Stimulated activated CD4-positive, alpha-beta T cell treated with anti-CD3 and anti-CD28 coated beads, Interleukin-15, amount 100 ng/mL, for 1 hour (primary cell): ENCODE results near the gene BCL2.

Source experiments
- DNase-seq, 2 donors: peaks; one replicate each; pipeline ENCODE4 v3.0.0-alpha.2; 2020; ENCODE audit warnings: low read depth in 1 of 2, low spot score in 1 of 2

BCL2 gene

DNA sequence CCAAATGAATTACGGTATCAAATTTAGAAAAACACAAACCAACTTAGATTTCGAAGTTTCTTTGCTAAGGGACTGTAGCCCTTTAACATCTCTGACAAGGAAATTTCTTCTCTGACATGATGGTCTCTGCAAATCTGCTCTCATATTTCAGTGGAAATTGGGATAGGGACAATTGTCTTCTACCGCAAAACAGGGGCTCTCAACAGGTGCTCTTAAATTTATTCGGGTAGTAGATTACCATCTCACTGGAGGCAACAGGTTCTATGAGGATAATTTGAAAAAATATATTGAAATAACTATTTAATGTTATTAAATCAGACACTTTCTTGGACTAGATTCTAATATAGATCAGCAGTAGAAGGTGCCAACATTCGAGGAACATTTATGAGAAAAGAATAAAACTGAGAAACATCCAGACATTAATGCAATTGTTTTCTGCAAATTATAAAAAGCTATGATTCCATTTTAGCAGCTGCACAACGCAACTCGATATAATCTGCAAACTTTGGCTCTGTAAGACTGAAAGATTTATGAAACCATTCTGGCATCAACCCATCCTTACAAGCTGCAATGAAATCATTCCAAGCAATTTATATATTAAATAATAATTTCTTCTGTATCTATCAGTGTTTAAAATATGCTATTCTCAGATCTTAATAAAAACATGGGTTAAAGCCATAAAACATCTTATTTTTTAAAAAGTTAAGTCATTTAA, 10.0 kb upstream of the BCL2 start:
- DNase-seq = no peak

DNA sequence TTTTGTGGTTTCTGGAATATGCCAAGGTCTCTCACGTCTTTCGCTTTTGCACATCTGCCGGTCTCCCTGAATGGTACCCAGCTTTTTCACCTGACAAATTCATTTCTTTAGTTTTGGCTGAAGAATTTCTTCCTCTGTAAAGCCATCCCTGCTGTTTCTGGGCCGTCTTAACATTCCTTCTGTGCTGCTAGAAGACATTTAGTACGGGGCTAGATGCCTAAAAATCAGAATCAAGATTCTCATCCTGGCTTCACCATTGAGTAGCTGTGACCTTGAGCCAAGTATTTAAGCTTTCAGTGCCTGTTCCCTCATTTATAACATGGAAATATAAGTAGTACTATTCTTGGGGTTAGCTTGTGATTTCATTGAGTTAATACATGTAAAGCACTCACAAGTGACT, 6.4 kb upstream of the BCL2 start:
- DNase-seq = no peak

DNA sequence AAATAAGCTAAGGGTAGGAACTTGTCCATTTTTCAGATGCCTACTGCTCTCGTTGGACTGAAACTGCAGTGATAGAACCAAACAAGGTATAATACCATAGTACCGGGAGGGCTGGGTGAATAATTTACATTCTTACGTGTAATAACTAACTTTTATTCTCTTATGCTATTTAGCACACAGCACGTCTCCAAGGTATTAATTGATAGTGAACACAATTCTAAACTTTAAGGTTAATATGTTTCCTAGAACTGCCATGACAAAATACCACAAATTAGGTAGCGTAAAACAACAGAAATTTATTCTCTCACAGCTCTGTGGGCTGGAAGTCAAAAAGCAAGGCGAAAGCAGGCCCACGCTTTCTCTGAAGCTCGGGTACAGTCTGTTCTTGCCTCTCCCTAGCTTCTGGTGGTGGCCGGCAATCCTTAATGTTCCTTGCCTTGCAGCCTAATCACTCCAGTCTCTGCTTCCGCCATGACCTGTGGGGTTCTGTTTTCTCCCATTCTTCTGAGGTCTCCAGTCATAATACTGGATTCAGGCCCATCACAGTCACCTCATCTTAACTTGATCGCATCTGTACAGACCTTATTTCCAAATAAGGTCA, 5.6 kb upstream of the BCL2 start:
- DNase-seq = no peak

DNA sequence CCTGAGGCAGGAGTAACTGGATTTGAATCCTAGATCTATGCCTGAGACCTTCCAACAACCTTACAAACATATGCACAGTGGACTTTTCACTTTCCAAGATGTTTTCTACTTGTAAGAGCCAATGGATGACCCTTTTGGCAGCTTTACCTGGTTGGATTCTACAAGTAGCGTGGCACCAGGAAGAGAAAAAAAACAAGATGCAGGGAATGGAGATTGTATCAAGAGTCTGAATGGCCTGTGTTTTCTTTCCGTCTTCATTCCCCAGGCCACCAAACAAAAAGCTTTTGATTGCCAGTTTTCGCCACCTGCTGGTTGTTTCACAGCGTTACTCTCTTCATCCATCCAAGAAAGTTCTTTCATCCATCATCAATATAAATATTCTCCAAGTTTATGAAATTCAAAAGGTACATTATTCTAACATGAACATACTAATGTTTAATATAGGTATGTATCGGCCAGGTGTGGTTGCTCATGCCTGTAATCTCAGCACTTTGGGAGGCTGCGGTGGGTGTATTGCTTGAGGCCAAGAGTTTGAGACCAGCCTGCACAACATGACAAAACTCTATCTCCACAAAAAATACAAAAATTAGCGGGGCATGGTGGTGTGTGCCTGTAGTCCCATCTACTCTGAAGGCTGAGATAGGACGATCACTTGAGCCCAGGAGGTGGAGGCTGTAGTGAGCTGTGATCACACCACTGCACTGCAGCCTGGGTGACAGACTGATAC, 3.5 kb upstream of the BCL2 start:
- no peak for DNase-seq

DNA sequence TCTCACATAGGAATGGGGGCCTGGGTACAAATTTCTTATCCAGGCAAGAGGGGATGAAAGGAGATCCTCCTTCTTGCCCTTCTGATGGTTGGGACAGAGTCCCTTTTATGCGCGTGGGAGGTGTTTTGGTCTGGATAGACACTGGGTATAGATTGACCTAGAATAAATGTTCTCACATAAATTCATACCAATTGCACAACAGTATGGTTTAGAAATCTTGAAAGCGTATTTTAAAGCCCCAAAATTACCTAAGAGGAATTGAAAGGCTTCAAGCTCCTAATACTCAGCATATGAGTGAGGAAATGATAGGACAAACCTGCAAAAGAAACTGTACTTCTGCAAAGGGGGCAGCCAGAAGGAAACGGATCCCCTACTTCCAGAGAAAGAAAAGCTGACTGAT, 2.6 kb upstream of the BCL2 start:
- DNase-seq = no peak

DNA sequence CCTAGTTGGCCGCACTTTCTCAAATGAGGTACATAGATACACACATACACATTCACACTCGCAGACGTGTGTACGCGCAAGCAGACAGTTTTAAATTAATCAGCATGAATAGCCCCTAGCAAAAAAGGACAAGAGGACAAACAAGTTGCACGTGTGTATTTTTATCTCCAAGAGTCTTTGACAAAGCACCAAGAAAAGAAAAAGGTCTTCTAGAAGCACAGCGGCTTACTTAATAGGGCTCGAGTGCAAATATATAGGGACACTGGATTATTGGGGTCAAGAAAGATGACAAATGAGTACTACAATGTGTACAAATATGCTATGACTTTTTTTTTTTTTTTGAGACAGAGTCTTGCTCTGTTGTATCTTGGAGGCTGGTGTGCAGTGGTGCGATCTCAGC, 1.7 kb upstream of the BCL2 start:
- no peak for DNase-seq

DNA sequence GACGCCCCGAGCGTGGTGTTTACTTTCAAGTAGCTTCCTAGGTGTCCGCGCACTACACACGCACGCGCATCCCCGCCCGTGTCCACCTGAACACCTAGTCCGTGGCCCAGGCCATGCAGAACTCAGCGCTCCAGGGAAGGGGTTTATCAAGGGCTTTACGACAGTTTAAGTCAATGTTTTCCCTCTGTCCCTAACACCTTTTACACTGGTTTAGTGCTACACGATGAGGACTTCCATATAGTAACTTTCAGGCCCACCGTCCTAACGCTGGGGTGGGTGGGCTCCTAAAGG, 1.4 kb upstream of the BCL2 start:
- DNase-seq = peak in 1 of 2 donors; percentile 19

DNA sequence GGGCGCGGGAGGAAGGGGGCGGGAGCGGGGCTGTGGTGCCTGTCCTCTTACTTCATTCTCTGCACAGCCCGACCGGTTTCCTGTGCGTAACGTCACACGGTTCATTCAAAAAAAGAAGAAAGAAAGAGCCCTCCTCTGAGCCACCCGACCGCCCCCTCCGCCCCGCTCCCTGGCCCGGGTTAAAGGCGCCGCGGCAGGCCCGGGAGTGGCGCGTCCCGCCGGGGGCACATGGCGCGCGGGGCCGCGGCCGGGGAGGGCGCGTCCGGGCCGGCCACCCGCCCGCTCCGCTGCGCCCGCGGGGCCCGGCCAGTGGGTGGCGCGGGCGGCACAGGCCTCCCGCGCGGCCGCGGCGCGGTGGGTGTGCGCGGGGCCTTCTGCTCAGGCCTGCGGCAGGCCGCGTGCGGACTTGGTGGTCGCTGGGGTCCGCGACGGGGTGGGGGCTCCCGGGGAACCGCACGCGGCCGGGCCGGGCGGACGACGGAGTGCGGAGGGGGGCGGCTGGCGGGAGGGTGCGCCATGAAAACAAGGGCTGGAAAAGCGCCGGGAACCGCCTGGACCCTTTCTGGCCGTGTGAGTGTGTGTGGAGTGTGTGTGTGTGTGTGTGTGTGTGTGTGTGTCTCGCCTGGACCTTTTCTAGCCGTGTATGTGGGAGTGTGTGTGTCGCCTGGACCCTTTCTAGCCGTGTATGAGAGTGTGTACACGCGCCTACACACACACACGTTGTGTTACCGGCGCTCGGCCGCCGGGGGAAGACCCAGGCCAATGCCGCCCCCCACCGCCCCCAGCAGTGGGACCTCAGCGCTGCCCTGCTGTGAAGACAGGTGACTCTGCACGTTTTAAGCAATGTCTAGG, 780 bp upstream of the BCL2 start:
- DNase-seq = peak; percentile 72 to 77

DNA sequence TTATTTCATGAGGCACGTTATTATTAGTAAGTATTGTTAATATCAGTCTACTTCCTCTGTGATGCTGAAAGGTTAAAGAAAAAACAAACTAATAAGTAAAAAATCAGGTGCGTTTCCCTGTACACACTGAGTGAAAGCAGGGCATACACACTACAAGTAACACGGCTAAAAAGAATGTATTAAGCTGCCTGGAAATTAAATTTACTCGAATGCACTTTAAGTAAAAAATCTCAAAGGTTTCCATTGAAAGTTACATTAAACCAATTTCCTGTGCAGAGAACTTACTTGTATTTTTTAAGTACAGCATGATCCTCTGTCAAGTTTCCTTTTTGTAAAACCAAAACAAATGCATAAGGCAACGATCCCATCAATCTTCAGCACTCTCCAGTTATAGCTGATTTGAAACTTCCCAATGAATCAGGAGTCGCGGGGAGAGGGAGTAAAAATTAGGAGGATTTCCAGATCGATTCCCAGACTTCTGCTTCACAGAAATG, 633 bp downstream of the BCL2 start:
- no peak for DNase-seq

DNA sequence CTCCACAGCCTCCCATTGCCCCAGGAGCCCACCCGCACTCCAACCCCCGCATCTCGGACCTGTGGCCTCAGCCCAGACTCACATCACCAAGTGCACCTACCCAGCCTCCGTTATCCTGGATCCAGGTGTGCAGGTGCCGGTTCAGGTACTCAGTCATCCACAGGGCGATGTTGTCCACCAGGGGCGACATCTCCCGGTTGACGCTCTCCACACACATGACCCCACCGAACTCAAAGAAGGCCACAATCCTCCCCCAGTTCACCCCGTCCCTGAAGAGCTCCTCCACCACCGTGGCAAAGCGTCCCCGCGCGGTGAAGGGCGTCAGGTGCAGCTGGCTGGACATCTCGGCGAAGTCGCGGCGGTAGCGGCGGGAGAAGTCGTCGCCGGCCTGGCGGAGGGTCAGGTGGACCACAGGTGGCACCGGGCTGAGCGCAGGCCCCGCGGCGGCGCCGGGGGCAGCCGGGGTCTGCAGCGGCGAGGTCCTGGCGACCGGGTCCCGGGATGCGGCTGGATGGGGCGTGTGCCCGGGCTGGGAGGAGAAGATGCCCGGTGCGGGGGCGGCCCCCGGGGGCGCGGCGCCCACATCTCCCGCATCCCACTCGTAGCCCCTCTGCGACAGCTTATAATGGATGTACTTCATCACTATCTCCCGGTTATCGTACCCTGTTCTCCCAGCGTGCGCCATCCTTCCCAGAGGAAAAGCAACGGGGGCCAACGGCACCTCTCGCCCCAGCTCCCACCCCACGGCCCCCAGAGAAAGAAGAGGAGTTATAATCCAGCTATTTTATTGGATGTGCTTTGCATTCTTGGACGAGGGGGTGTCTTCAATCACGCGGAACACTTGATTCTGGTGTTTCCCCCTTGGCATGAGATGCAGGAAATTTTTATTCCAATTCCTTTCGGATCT, 1.3 kb downstream of the BCL2 start:
- DNase-seq = peak; percentile 71 to 74

DNA sequence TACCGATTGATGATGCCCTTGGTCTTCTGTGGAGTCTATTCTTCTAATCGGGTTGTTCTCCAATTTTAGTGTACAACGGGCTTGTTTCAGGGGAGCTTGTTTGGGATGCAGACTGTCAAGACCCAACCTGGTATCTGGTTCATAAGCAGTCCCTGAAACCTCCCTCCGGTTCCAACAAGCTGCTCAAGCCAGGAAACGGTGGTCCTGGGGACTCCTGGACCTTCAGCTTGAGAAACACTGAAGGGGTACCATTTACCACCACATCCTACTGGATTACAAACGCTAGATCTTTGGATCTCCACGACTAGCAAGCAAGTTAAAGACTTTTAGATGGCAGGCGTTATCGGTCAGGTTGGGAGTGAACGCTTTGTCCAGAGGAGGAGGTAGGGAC, 2.0 kb downstream of the BCL2 start:
- no peak for DNase-seq

DNA sequence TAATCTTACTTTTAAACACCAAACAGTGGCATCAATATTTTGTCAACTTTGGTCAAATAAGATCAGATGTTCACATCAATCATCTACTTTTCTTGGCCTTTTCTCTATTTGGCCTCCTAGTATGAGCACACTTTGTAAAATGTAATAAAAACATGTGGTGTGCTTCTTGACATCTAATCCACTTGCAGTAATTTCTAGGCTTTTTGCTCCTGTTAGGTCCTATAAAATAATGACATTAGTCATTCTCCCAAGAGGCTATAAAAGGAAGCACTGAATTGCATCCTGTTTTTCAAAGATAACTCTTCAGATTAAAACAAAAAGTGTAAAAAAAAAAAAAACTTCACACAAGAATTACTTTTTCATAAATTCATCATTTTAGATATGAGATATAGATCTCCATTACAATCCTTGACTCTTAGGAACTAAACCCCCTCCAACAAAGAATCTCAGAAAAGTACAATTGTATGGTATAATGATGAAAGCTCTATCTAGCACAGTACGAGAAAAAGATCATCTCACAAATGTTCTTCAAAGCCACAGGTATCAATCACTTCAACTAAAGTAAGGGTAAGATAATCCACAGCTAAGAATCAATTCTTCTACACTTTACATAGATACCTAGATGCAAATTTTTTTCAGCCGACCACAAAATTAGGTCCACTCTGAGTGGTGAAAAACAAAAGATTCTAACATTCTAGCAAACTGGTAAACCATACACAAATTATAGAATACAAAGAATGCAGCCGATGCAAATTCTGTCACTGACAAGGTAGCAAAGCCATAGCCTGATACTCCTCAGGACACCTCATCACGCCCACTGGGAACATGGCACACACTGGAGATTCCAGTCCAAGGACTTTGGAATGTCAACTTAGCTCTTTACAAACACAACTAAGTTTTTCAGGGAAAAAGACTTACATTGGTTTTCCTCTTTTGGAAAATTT, 2.7 kb downstream of the BCL2 start:
- DNase-seq = no peak

DNA sequence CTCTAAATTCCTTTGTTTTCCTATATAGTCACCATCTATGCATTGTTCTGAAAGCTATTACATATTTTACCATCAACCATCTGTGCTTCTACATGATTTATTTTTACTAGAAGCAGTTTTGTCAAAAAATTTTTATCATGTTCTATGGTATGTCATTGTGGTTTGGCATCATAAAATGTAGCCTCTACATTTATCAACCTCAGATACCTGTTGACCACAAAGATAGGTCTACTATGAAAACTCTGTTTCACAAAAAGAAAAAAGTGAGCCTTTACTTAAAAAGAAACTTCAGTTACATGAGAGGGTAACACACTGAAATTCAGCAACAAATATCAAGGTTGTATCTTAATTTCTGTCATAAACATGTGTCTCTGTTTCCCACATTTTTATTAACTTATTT, 3.7 kb downstream of the BCL2 start:
- no peak for DNase-seq

DNA sequence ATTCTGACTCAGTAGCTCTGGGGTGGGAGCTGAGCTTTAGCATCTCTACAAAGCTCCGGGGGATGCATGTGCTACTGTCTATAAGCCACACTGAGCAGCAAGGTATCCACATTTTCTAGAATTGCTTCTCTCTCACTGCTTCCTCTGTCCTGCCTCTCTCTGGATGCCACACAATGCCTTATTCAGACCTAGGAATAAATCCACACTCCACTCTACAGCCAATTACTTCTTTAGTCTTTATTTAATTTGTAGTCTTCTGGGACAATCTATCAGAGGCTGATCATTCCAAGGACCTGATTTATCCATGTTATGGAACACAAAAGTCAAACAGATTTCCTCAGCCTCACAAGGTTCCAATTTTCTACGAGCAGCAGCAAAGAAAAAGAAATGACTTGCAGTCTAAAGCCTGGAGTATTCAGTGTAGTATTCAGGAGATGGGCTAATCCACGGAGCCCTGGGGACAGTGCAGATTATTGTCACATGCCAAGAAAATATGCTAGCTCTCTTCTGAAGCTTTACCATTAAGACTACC, 4.4 kb downstream of the BCL2 start:
- no peak for DNase-seq

DNA sequence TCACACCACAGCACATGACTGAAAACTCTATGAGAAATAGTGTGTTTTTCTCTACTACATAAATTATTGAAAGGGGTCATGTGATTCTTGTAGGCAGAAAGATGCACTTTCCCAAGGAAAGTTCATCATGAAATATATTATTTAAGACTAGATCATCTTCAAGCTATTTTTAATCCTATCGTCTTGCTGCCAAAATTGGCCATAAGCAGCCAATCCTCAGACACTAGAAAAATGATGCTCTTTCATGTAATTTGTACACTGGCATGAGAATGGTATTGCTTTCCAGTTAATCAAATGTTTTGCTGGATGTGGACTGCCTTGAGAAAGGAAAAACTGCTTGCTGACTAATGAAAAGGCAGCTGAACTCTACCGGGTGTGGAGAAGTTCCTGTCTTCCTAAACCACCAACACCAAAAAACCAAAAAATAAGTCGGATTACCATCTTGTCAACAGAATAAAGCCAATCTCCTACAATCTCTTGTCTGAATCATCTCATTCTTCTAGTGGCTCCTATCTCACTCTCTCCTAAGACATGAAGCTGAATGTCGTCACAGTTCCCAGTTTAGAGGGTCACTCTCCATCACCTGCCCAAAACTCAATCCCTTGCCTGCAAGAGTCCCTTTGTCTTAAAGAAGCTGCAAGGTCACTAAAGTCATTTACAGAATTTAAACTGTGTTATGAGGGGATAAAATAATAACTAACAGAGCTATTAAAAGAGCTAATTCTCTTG, 5.3 kb downstream of the BCL2 start:
- no peak for DNase-seq

DNA sequence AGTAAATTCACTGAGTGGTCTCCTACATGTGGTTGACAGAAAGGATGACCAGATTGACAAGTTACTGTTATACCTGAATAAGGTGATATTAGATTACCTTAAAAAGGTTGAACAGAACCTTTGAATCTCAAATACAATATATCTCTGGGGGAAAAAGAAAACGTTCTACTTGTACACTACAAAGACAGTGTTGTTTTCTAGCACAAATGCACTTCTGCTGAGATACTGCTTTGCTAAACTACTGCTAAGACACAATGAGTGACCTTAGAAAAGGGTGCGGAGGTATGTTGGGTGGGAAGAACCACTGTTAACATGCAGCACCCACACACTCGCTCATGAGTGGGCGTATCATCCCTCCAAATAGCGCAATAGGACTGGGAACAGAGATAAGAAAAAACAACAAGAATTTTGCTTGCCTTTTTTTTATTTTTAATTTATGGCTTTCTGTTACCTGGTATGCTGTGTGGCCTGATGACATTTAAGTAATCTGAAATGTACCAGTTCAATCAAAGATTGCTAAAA, 6.1 kb downstream of the BCL2 start:
- DNase-seq = no peak

DNA sequence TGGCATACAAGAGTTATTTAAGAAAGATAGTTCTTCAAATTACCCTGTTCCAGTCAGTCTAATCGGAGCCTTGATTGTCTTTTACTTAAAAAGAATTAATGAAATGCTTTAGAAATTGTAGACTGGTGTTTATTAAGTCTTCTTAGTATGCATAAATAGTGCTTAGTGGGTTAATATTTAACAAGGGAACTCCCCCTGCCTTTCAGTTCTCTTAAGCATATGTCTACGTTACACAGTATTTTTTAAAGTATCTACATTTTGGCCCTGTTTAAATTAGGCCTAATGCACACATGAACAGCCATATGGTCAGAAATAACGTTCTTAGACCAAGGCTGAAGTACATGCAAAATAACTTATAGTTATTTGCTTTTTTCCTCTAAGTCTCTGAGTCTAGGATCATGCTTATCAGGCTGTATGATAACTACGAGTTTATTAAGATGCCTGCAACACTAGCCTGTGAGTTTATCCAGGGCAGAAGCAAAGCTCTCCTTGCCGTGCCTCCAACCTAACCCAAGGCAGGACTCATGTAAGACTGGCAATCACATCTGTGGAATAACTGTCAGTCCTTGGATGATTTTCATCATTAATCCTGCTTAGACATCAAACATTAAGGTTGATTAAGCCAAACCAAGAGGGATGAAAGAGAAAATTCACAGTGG, 6.7 kb downstream of the BCL2 start:
- no peak for DNase-seq

DNA sequence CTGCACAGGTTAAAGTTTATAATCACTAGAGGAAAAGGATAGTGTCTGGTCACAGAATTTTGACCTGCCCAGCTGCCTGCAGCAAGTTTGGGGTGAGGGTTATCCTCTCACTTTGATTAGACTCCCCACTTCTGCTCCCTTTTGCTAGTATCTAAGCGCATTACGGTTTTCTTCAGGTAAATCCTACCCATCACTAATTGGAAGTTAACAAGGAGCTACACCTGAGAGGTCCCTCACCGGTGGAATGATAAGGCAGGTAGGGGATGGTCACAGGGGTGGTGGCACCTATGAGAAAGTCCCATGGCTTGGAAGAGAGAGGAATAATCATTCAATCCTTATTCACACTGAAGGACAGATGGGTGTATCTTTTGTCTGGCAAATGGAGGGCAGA, 7.6 kb downstream of the BCL2 start:
- DNase-seq = no peak
